ENCODE results near the gene LIMS2. TPM values are rescaled to one million over a fixed set of nuclear protein-coding genes. Genes with fewer than 3 reads are reported as not detected.

LIMS2 gene
- total and polyA plus RNA-seq, 3 experiments from 2014 or later = 3.1 to 6.1 (median 5.9) TPM

DNA sequence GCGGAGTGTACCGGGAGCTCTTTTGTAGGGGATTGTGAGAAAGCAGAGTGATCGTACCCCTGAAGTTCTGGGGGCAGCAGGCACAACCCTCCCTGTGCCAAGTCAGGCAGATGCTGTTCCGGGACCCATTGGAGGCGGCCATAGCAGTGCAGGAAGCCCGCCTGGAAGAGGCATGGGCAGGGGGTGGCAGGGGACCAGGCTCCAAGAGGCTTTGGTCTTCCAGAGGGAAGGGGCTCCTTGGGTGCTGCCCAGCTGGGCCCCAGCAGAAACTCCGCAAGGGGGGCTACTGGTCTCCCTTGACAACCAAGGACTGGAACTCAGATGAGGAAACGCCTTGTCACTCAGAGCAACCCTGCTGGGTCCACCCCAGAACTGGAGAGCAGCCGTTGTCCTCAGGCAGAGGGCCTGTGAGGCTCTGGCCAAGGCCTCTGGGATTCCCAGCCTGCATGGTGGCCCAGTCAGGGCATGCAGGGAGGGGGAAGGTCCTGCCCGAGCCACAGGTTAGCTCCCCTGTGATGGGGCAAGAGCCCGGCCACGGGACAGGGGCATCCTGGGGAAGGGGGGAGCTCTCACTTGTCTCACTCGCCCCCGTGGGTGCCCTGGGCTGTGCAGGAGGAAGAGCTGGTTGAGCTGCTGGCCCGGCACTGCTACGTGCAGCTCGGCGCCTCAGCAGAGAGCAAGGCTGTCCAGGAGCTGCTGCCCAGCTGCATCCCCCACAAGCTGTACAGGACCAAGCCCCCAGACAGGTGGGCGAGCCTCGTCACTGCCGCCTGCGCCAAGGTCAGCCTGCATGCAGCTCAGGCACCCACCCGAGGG, 50.4 kb downstream of the LIMS2 start:
- H3K4me3 ChIP-seq (ENCODE audit: low read length) = no peak overlapping the region
- H3K9me3 ChIP-seq (ENCODE audit: low read length) = no peaks in the 10 kb centered on the region
- H3K4me3 Mint-ChIP-seq = no peak overlapping the region
- H3K27ac Mint-ChIP-seq = no peak overlapping the region
- no peaks in the 10 kb centered on the region for H3K9me3 Mint-ChIP-seq
- no peaks in the 10 kb centered on the region for H3K4me1 Mint-ChIP-seq
- POLR2A ChIA-PET = no interaction called here
- H3K27ac ChIP-seq (ENCODE audit: low read depth, low read length) = no peak overlapping the region
- H3K27me3 ChIP-seq (ENCODE audit: insufficient read depth, low read length, poor library complexity, severe bottlenecking) = no peaks in the 10 kb centered on the region
- H3K27me3 Mint-ChIP-seq = peaks cover 0 to 3% of the 10 kb centered on the region in 2 donors
- DNase-seq = peak in 1 of 5 donors; percentile 44
- no peaks in the 10 kb centered on the region for H3K4me1 ChIP-seq (ENCODE audit: insufficient read depth, low read length)
- no peaks in the 10 kb centered on the region for H3K36me3 ChIP-seq (ENCODE audit: insufficient read depth, low read length)
- no peaks in the 10 kb centered on the region for H3K36me3 Mint-ChIP-seq
- CTCF ChIA-PET = no interaction called here

DNA sequence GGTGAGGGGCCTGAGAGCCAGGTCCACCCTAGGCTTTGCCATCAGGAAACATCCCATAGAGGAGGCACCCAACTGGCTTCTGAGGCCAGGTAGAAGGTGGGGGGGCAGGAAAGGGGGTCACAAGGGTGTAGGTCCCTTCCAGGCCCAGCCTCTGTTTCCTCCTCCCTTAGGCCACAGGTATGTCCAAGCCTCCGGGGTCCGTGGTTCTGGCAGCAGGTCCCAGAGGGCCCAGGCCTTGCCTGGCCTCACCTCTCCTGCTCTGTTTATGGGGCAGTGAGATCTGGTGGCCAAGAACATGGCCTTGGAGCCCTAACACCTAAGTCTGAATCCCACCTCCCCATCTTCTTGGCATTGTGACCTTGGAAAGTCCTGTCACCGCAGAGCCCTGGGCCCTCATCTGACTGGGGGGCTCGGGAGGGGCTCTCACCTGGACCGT, 51.0 kb downstream of the LIMS2 start:
- Mint-ChIP-seq H3K4me3 (no peak overlapping the region), H3K36me3 (no peaks in the 10 kb centered on the region), H3K4me1 (no peaks in the 10 kb centered on the region), H3K9me3 (no peaks in the 10 kb centered on the region), H3K27ac (no peak overlapping the region), H3K27me3 (peaks cover 2 to 6% of the 10 kb centered on the region in 2 donors)
- DNase-seq = no peak
- ChIA-PET POLR2A (no interaction called here), CTCF (no interaction called here)
- no peaks in the 10 kb centered on the region for H3K36me3 ChIP-seq (ENCODE audit: insufficient read depth, low read length)
- H3K4me3 ChIP-seq (ENCODE audit: low read length) = no peak overlapping the region
- no peaks in the 10 kb centered on the region for H3K4me1 ChIP-seq (ENCODE audit: insufficient read depth, low read length)
- H3K9me3 ChIP-seq (ENCODE audit: low read length) = no peaks in the 10 kb centered on the region
- H3K27ac ChIP-seq (ENCODE audit: low read depth, low read length) = no peak overlapping the region
- H3K27me3 ChIP-seq (ENCODE audit: insufficient read depth, low read length, poor library complexity, severe bottlenecking) = no peaks in the 10 kb centered on the region

DNA sequence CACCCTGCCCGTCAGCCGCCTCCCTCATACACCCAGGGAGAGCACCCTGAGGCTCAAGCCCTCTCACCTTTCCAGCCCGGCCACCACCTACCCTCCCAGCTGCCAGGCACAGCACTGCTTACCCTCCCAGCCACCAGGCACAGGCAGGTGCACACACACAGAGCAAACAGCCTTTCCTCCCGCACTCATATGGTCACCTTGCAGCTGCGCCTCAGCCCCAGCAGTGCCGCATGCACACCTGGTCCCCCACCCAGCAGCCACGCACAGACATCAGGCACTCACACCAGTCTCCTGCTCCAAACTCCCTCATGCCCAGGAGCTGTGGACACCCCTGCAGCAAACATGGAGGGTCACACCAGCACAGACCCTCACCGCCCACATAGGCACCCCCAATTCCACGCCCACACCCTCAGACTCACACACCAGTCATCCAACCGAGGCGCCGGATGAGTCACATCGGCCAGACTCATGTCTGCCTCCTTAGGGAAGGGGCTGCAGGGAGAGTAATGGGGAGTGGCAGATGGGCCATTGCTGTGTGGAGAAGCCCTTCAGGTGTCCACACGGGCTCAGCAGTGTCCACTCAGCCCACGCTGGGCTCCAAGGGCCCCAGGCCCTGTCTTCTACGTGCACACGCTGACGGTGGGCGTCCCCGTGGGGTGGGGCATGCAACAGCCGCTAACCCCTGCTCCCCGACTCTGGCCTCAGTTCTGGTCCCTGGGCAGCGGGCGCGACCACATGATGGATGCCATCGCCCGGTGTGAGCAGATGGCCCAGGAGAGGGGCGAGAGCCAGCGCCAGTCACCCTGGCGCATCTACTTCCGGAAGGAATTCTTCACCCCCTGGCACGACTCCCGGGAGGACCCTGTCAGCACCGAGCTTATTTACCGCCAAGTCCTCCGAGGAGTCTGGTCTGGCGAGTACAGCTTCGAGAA, 51.7 kb downstream of the LIMS2 start:
- ChIA-PET POLR2A (no interaction called here), CTCF (no interaction called here)
- peaks cover 3 to 8% of the 10 kb centered on the region in 2 donors for H3K27me3 Mint-ChIP-seq
- no peaks in the 10 kb centered on the region for H3K9me3 ChIP-seq (ENCODE audit: low read length)
- H3K27ac Mint-ChIP-seq = no peak overlapping the region
- no peak overlapping the region for H3K4me3 ChIP-seq (ENCODE audit: low read length)
- no peaks in the 10 kb centered on the region for H3K4me1 Mint-ChIP-seq
- H3K4me1 ChIP-seq (ENCODE audit: insufficient read depth, low read length) = no peaks in the 10 kb centered on the region
- no peak overlapping the region for H3K27ac ChIP-seq (ENCODE audit: low read depth, low read length)
- H3K36me3 ChIP-seq (ENCODE audit: insufficient read depth, low read length) = no peaks in the 10 kb centered on the region
- no peaks in the 10 kb centered on the region for H3K36me3 Mint-ChIP-seq
- H3K4me3 Mint-ChIP-seq = no peak overlapping the region
- H3K9me3 Mint-ChIP-seq = no peaks in the 10 kb centered on the region
- peak in 1 of 5 donors; percentile 45 for DNase-seq
- H3K27me3 ChIP-seq (ENCODE audit: insufficient read depth, low read length, poor library complexity, severe bottlenecking) = no peaks in the 10 kb centered on the region

DNA sequence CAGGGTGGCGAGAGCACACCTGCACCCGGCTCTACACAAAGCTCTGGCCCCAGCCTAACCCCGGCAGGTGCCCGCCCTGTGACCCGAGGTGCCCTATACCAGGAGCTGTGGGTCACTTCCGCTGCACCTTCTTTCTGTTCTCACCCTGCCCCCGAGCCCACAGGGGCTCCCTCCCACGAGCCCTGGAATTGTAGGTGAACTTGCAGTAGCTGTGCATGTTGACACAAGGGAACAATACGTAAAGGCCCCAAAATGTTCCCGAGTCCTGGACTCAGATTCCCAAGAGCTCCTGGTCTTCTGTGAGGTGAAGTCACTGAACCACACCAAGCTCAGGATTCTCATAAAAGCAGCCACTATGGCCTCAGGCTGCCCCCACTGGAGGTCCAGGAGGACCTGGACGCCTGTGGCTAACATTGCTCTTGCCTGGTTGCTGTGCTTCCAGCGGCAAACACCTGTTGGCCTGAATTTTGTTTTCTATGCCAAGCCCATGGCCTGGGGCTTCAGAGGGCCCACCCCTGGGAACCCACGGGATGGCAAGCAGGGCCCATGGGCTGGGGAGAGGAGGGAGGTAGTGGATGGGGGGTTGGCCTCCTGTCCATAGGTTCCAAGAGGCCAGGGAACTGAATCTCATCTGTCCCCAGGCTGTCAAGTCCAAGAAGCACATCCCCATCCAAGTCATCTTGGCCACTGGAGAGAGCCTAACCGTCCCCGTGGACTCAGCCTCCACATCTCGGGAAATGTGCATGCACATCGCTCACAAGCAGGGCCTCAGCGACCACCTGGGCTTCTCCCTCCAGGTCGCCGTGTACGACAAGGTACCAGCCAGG, 52.6 kb downstream of the LIMS2 start:
- Mint-ChIP-seq H3K9me3 (no peaks in the 10 kb centered on the region), H3K27ac (no peak overlapping the region), H3K4me3 (no peak overlapping the region), H3K36me3 (no peaks in the 10 kb centered on the region), H3K4me1 (no peaks in the 10 kb centered on the region), H3K27me3 (peaks cover 4 to 13% of the 10 kb centered on the region in 2 donors)
- Histone ChIP-seq H3K36me3 (ENCODE audit: insufficient read depth, low read length) (no peaks in the 10 kb centered on the region), H3K27ac (ENCODE audit: low read depth, low read length) (no peak overlapping the region), H3K9me3 (ENCODE audit: low read length) (no peaks in the 10 kb centered on the region), H3K4me3 (ENCODE audit: low read length) (no peak overlapping the region), H3K4me1 (ENCODE audit: insufficient read depth, low read length) (no peaks in the 10 kb centered on the region), H3K27me3 (ENCODE audit: insufficient read depth, low read length, poor library complexity, severe bottlenecking) (no peaks in the 10 kb centered on the region)
- DNase-seq = peak in 1 of 5 donors; percentile 21
- ChIA-PET POLR2A (no interaction called here), CTCF (no interaction called here)

DNA sequence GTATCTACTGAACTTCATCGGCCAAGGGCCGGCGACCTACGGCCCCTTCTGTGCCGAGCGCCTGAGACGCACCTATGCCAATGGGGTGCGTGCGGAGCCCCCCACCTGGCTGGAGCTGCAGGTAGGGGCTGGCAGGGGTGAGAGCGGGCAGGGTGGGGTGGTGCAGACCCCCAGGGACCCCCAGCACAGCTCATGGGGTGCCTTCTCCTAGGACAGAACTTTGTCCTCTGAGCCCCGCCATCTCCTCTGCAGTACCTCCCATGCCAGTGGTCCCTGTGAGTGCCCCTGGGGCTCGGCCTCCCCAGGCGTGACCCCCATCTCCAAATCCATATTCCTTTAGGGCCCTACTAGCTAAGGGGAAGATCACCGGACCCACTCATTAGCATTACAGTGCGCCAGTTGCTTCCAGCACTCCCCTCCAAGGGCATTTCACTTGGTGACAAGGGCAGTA, 53.3 kb downstream of the LIMS2 start:
- DNase-seq = peak in 1 of 5 donors; percentile 30
- ChIA-PET POLR2A (no interaction called here), CTCF (no interaction called here)
- no peaks in the 10 kb centered on the region for H3K9me3 ChIP-seq (ENCODE audit: low read length)
- no peaks in the 10 kb centered on the region for H3K27me3 ChIP-seq (ENCODE audit: insufficient read depth, low read length, poor library complexity, severe bottlenecking)
- no peaks in the 10 kb centered on the region for H3K36me3 ChIP-seq (ENCODE audit: insufficient read depth, low read length)
- H3K27ac ChIP-seq (ENCODE audit: low read depth, low read length) = no peak overlapping the region
- Mint-ChIP-seq H3K4me3 (no peak overlapping the region), H3K4me1 (no peaks in the 10 kb centered on the region), H3K27ac (no peak overlapping the region), H3K36me3 (no peaks in the 10 kb centered on the region), H3K9me3 (no peaks in the 10 kb centered on the region), H3K27me3 (peaks cover 4 to 17% of the 10 kb centered on the region in 2 donors)
- no peak overlapping the region for H3K4me3 ChIP-seq (ENCODE audit: low read length)
- no peaks in the 10 kb centered on the region for H3K4me1 ChIP-seq (ENCODE audit: insufficient read depth, low read length)

DNA sequence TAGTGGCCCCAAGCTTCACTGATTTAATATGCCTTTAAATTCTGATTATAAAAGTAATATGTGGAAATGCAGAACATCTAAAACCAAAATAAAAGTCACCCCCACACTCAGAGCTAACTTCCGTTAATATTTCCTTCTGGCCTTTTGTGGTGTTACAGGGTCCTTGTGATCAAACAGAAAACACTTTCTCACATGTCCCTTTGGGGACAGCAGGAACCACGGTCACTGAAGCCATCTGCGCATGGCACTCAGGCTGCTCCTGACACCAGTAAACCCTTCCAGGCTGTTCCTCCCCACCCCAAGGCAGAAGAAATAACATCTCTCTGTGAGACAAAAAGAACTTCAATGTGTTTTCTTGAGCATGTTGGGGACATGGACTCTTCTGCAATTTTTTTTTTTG, 54.5 kb downstream of the LIMS2 start:
- peaks cover 4 to 17% of the 10 kb centered on the region in 2 donors for H3K27me3 Mint-ChIP-seq
- H3K4me3 Mint-ChIP-seq = no peak overlapping the region
- no peaks in the 10 kb centered on the region for H3K9me3 ChIP-seq (ENCODE audit: low read length)
- POLR2A ChIA-PET = no interaction called here
- no peak overlapping the region for H3K27ac Mint-ChIP-seq
- H3K36me3 Mint-ChIP-seq = no peaks in the 10 kb centered on the region
- no peak overlapping the region for H3K4me3 ChIP-seq (ENCODE audit: low read length)
- no peaks in the 10 kb centered on the region for H3K9me3 Mint-ChIP-seq
- H3K4me1 Mint-ChIP-seq = peaks cover 0 to 4% (median 3%) of the 10 kb centered on the region in 3 donors
- CTCF ChIA-PET = no interaction called here
- no peaks in the 10 kb centered on the region for H3K36me3 ChIP-seq (ENCODE audit: insufficient read depth, low read length)
- no peak overlapping the region for H3K27ac ChIP-seq (ENCODE audit: low read depth, low read length)
- DNase-seq = no peak
- no peaks in the 10 kb centered on the region for H3K27me3 ChIP-seq (ENCODE audit: insufficient read depth, low read length, poor library complexity, severe bottlenecking)
- H3K4me1 ChIP-seq (ENCODE audit: insufficient read depth, low read length) = peaks cover 4% of the 10 kb centered on the region

DNA sequence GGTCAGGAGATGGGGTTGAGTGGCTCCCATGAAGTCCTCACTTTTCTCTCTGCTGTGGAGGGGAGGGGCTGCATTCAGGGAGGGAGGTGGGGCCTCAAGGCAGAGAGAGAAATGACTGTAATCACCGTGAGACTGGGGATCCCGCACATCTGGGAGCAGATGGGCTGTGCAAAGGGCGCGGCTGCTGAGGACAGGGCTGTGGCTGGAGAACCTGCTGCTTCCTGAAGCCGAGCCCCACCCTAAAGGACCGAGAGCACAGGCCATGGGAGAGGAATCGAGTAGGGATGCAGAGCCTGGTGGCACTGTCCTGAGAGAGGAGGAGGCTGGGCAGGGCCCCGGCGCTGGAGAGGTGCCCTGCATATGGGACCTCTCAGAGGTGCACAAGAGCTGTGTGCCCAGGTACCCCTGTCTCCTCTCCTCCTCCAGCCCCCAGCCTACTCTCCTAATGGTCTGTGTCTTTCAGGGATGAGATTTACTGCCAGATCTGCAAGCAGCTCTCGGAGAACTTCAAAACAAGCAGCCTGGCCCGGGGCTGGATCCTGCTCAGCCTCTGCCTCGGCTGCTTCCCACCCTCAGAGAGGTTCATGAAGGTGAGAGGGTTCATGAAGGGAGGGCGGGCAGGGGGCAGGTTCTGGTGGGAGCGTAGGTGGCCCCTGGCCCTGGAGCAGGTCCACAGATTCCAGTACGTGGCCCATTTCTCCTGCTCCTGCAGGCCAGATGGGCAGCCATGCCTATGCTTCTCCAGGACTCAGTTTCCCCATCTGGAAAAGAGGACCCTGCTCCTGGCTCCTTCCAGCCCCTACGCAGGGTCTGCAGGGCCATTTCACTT, 55.2 kb downstream of the LIMS2 start:
- Histone ChIP-seq H3K27ac (ENCODE audit: low read depth, low read length) (no peak overlapping the region), H3K4me1 (ENCODE audit: insufficient read depth, low read length) (peaks cover 4% of the 10 kb centered on the region), H3K9me3 (ENCODE audit: low read length) (no peaks in the 10 kb centered on the region), H3K4me3 (ENCODE audit: low read length) (no peak overlapping the region), H3K27me3 (ENCODE audit: insufficient read depth, low read length, poor library complexity, severe bottlenecking) (peaks cover 1% of the 10 kb centered on the region), H3K36me3 (ENCODE audit: insufficient read depth, low read length) (no peaks in the 10 kb centered on the region)
- Mint-ChIP-seq H3K27ac (no peak overlapping the region), H3K9me3 (no peaks in the 10 kb centered on the region), H3K36me3 (no peaks in the 10 kb centered on the region), H3K27me3 (peaks cover 4 to 17% of the 10 kb centered on the region in 2 donors), H3K4me3 (no peak overlapping the region), H3K4me1 (peaks cover 0 to 5% (median 3%) of the 10 kb centered on the region in 3 donors)
- ChIA-PET POLR2A (no interaction called here), CTCF (no interaction called here)
- DNase-seq = peak in 1 of 5 donors; percentile 20
